ENCODE data around the gene URI1. TPM values are rescaled to one million over a fixed set of nuclear protein-coding genes. Genes with fewer than 3 reads are reported as not detected.
A peak's percentile ranks its signal among the peaks of the same experiment; 100 is the strongest.

The URI1 gene
- total RNA-seq, 4 donors from 2014 or later: 59.1 to 125 (median 67.6) TPM

DNA sequence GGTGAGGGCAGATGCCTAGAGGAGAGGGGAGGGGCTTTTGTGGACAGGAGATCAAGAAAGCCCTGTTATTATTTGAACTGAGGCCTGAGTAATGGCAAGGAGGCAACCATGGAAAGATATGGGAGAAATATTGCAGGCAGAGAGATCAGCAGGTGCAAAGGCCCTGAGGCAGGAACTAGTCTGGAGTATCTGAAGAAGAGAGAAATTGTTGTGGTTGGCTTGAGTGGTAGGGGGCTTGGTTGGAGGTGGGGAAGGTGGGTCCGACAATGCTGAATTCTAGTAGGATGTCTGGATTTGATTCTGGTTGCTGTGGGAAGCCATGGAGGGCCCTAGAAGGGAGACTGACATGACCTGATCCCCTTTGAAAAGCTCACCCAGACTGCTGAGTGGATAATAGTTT, 2.4 kb upstream of the URI1 start:
- no peaks in the 10 kb centered on the region for H3K36me3 ChIP-seq
- intact Hi-C loops (cut with DNase I; ENCODE audit: low total_unique reads): no loop called here
- TF ChIP-seq POLR2A (IDR thresholded peaks at IDR 0.05): no peak
- TF ChIP-seq, protein P1, sequence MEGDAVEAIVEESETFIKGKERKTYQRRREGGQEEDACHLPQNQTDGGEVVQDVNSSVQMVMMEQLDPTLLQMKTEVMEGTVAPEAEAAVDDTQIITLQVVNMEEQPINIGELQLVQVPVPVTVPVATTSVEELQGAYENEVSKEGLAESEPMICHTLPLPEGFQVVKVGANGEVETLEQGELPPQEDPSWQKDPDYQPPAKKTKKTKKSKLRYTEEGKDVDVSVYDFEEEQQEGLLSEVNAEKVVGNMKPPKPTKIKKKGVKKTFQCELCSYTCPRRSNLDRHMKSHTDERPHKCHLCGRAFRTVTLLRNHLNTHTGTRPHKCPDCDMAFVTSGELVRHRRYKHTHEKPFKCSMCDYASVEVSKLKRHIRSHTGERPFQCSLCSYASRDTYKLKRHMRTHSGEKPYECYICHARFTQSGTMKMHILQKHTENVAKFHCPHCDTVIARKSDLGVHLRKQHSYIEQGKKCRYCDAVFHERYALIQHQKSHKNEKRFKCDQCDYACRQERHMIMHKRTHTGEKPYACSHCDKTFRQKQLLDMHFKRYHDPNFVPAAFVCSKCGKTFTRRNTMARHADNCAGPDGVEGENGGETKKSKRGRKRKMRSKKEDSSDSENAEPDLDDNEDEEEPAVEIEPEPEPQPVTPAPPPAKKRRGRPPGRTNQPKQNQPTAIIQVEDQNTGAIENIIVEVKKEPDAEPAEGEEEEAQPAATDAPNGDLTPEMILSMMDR (IDR thresholded peaks at IDR 0.05): no peak
- H3K4me3 ChIP-seq: no peak overlapping the region
- no peaks in the 10 kb centered on the region for H3K4me1 ChIP-seq
- H3K27ac ChIP-seq: no peak overlapping the region
- H3K9me3 ChIP-seq: no peaks in the 10 kb centered on the region
- no peak for DNase-seq
- H3K27me3 ChIP-seq: no peaks in the 10 kb centered on the region

DNA sequence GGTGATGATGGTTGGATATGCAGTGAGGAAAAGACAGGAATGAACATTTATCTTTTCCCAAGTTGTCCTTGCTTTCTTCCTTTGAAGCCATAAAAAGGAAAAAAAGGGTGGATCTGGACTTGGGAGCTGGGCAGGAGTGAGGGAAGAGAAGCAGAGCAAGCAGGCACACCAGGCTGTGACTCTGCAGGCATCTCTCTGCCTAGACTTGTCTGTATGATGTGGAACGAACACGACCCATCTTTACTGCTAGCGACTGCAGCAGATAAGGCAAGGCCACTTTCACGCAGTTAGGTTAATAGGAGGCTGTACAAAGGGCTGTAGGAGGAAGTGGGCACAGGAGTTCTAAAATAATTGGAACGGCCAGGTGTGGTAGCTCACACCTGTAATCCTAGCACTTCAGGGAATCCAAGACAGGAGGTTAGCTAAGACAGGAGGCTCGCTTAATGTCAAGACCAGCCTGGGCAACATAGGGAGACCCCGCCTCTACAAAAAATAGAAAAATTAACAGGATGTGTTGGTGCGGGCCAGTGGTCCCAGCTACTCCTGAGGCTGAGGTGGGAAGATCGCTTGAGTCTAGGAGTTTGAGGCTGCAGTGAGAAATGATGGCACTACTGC, 961 bp upstream of the URI1 start:
- H3K36me3 ChIP-seq: no peaks in the 10 kb centered on the region
- DNase-seq: no peak
- H3K4me1 ChIP-seq: no peaks in the 10 kb centered on the region
- intact Hi-C loops (cut with DNase I; ENCODE audit: low total_unique reads): no loop called here
- H3K9me3 ChIP-seq: no peaks in the 10 kb centered on the region
- no peak overlapping the region for H3K27ac ChIP-seq
- H3K27me3 ChIP-seq: no peaks in the 10 kb centered on the region
- TF ChIP-seq, protein P1 (IDR thresholded peaks at IDR 0.05): no peak
- peak overlapping the region in 1 of 2 donors; percentile 89 for H3K4me3 ChIP-seq

DNA sequence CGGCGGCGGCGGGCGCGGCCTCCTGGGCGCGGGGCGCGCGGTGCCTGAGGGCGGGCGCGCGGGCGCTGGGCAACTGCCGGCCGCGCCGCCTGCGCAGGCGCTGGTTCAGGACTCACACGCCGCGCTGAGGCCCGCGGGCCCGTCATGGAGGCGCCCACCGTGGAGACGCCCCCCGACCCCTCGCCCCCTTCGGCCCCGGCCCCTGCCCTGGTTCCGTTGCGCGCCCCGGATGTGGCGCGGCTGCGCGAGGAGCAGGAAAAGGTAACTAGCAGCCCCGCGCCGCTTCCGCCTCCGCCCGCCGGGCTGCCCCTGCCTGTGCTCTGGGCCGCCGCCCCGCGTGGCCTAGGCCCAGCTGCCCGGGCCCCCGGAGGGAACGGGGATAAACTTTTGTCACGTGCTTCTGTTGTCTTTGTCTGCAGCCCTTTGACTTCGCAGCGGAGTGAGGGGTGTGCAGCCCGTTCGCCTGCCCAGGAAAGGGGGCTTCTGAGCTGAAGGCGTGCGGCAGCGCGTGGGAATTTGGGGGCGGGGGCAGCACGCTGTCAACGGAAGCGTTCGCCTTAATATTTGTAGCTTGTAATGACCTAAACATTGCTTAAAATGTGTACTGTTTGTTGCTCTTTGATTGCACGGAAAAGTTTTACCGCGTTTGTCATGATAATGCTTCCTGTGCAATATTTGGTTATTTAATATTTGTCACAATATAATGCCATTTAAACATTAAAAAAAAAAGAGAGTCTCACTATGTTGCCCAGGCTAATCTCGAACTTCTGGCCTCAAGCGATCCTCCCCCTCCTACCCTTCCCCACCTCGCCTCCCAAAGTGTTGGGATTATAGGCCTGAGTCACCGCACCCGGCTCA, 594 bp downstream of the URI1 start:
- H3K27me3 ChIP-seq: no peaks in the 10 kb centered on the region
- no peaks in the 10 kb centered on the region for H3K9me3 ChIP-seq
- H3K27ac ChIP-seq: peak overlapping the region; percentile 54 to 76
- no peaks in the 10 kb centered on the region for H3K36me3 ChIP-seq
- H3K4me1 ChIP-seq: no peaks in the 10 kb centered on the region
- TF ChIP-seq, protein P1 (IDR thresholded peaks at IDR 0.05): no peak
- no peak for TF ChIP-seq POLR2A (IDR thresholded peaks at IDR 0.05)
- H3K4me3 ChIP-seq: peak overlapping the region; percentile 52 to 89
- intact Hi-C loops (cut with DNase I; ENCODE audit: low total_unique reads): no loop called here
- DNase-seq: peak; percentile 29 to 48

DNA sequence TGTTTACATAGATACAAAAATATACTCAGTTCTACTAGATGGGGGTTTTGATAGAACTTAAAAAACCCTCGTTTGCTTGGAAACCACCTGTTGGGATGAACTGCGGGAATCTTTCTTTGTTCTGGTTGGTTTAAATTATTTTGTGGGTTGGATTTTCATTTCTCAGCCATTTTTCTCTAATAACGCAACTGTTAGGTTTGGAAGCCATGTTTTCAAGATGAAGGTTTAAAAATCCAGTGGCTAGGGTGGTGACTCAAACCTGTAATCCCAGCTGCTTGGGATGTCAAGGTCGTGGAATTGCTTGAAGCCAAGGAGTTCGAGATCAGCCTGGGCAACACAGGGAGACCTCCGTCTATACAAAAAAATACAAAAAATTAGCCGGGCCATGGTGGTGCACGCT, 1.6 kb downstream of the URI1 start:
- intact Hi-C loops (cut with DNase I; ENCODE audit: low total_unique reads): no loop called here
- H3K4me3 ChIP-seq: peak overlapping the region in 1 of 2 donors; percentile 89
- H3K27me3 ChIP-seq: no peaks in the 10 kb centered on the region
- TF ChIP-seq, protein P1 (IDR thresholded peaks at IDR 0.05): no peak
- no peak for TF ChIP-seq POLR2A (IDR thresholded peaks at IDR 0.05)
- no peaks in the 10 kb centered on the region for H3K36me3 ChIP-seq
- no peak overlapping the region for H3K27ac ChIP-seq
- H3K9me3 ChIP-seq: no peaks in the 10 kb centered on the region
- no peaks in the 10 kb centered on the region for H3K4me1 ChIP-seq
- DNase-seq: no peak

DNA sequence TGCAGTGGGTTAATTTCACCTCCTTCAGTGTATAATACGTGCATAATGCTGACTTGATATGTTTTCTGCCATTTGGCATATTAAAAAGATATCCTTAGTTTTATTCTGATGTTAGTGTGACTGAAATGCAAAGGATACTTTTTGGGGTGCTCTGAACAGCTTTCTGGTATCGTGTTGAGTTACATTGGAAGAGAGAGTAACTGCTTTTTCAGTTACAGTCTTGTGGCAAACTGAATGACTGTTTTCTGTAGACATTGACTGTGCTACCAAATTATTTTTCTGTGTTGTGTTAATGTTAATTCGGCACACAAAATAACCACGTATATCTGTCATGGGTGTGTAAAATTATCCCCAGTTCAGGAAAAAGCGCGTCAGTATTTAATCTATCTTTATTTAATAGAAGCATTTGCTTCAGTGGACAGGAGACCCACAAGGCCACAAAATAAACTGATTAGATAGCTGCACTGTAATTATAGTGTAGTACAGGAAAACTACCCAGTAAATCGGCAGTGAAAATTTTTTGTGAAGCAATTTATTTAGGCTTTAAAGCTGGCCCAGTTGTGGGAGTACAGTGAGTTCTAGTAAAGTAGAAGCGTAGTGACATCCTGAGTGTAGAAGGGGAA, 2.5 kb downstream of the URI1 start:
- H3K27ac ChIP-seq: peak overlapping the region in 1 of 2 donors; percentile 53
- TF ChIP-seq POLR2A (IDR thresholded peaks at IDR 0.05): no peak
- TF ChIP-seq, protein P1 (IDR thresholded peaks at IDR 0.05): no peak
- intact Hi-C loops (cut with DNase I; ENCODE audit: low total_unique reads): no loop called here
- peak overlapping the region in 1 of 2 donors; percentile 1 for H3K4me3 ChIP-seq
- no peaks in the 10 kb centered on the region for H3K36me3 ChIP-seq
- DNase-seq: no peak
- H3K4me1 ChIP-seq: no peaks in the 10 kb centered on the region
- no peaks in the 10 kb centered on the region for H3K9me3 ChIP-seq
- H3K27me3 ChIP-seq: no peaks in the 10 kb centered on the region
